T-helper 2 cell (primary cell): ENCODE data around the gene ZEB2.

ENCODE experiments used
- DNase-seq, 5 experiments: peaks; one replicate each; pipeline versions ENCODE4 v3.0.0 to v3.0.0-alpha.2; 2012 to 2022

ZEB2 gene

DNA sequence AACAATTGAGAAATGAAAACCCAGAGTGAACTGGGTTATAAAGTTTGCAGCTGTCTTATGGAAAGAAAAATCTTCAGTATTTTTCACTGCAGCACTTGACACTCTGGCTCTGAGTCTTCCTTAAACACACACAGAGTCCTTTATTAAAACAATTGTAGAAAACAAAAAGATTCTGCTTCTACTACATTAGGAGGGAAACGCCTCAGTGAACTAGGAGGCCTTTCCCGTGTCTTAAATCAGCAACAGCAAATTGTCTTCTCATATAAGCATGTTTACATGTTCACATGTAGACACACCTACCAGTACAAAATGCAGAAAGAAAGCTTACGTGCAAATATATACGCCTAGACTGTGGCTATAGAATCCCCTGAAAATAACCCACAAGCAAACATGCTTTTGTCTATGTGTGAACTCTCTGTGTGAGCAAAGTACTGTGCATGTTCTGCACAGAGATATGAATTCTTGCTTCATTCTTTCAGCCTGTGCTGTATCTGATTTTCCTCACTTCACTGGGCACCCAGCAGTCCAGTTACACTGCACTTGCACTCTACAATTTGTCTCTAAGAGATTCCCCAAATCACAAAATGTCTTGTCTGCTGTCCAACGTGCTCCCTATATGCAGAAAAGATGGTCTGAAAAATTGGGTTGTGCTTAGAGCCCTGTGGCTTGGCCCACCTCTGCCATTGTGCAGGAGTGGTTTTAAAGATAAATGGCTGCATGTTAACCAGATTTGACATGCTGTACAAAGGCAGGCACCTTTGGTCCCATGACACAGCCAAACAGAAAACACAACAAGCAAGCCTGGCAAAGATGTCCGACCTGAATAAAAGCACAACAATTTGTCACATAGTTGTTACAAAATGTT, 24.5 kb downstream of the ZEB2 start:
- DNase-seq: no peak

DNA sequence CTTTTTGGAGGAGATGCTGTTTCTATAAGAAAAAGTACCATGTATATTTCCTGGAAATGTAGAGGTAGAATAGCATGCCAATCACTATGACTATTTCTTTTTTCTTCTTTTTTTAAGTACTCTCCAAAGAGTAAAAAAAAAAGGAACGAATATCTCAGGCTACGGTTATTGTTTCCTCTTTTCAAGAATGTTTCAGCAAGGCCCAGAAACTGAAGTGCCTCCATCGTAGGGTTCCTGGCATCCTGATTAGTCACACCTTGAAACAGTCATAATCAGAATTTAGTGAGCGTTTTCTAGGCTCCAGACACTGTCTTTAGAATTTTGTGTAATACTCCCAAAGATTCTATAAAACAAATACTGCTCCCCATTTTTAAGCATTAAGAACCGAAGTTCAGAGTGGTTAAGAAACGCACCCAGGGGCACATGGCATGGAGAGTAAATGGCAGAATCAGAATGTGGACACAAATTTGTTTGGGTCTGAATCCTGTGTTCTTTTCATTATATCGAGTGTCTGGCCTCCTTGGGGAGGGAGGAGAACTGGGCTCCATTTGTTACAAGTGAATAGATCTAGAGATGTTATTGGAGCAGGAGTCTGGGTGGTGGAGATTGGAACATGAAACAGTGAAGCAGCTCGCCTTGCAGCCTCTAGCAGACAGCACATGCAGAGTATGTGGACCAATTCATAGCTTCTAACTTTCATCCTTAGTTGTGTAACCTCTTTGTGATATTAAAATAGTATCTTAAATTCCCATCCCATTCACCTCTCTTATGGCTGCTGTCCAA, 26.7 kb downstream of the ZEB2 start:
- no peak for DNase-seq

DNA sequence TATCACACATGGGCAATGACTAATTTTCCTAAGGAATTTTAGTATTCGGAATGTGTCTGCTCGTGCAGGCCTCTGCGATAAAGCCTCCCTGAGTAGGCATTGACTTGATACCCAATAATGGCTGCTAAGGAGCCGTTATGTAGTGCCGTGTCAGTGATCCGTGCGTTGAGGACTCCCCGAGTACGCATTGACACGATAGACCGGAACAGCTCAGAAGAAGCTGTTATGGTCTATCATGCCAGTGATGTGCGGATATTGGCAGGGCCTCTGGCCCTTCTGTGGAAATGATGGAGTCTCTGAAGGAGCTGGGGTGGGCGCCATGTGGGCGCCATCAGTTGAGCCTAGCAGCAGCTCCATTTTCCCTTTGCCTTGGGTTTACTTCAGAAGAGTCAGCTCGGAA, 29.1 kb downstream of the ZEB2 start:
- no peak for DNase-seq

DNA sequence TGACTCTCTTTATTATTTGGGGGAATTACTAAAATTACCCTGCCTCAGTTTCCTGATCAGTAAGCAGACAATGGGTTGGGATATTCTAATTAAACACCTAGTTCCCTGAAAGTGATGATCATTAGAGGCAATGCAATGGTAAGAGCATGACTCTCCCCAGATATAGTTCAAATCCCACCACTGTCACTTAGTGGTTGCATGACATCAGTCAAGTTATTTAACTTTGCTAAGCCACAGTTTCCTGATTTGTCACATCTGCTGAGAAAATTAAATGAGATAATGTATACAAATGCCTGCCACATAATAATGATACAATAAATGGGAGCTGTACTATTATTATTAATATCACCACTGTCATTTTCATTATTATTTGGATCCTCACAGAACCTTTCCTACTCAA, 29.9 kb downstream of the ZEB2 start:
- DNase-seq: peak in 1 of 5 experiments; percentile 64

DNA sequence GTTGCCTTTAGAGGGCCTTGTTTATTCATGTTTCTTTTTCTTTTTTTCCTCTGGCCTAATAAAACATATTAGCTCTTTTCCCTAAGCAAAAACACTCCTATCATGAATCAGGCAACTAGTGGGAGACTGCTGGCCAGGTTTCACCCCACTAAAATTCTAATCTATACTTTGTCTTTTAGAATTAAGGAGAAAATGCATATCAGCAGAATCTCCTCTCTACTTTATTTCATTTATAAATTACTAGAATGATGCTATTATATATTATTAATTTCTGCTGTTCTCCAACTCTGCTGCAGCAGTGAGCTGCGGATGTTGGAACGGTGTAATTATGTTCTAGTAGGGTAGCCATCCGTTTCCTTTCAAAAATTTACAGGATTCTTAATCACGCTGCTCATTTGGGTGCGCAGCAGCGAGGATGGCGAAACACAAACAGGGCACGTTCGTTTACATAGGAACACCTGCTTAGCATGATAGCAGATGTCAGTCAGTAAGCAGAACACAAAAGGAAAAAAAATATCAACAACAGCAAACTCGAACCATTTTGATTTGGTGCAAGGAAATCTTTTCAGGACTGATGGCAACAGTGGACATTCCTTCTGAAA, 30.5 kb downstream of the ZEB2 start:
- no peak for DNase-seq

DNA sequence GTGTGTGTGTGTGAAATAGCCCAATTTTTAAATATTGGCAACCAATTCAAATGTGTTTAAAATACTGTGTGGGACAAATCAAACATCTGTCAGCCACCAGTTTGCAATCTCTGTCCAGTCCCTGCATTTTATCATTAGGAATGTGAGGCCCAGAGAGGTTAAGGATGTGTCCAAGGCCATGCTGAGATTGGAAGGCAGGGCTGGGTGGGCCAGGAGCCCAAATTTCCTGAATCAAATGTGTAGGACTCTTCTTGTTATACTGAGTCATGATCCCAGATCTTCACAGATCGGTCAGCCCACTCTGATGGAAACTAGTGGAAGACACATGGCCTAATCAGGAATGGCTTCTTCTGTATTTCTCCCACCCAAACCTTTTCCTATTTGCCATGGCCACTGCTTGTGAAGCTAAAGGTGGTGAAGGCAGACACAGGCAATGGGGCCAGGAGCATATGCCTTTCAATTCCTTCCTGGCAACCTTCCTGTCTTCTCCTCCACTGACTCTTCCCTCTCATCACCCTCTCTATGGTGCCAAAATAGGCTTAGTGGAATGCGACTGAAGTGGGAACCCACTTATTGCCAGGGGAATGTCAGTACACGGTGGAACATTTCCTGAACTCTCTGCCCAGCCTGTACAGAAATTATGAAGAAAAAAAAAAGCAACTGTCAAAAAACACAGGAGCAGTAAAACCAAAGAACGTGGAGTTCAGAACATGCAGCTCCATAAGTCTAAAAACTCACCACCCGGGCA, 35.5 kb downstream of the ZEB2 start:
- no peak for DNase-seq

DNA sequence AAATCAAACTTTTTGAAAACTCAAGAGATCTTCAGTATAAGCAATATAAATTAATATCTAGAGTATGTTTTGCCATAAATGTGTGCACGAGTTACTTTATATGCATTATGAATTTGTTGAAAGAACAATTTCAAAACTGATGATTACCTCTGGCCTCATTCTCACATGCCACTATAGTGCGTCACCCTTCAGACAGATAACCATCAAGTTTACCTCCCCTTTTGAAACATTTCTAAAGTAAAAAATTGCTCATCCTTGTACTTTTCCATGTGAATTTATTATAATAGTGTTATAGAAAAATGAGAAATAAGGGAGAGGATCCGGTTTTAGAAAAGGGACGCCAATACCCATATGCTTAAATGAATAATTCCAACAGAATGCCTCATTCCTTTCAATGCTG, 38.3 kb downstream of the ZEB2 start:
- peak in 1 of 5 experiments; percentile 72 for DNase-seq

DNA sequence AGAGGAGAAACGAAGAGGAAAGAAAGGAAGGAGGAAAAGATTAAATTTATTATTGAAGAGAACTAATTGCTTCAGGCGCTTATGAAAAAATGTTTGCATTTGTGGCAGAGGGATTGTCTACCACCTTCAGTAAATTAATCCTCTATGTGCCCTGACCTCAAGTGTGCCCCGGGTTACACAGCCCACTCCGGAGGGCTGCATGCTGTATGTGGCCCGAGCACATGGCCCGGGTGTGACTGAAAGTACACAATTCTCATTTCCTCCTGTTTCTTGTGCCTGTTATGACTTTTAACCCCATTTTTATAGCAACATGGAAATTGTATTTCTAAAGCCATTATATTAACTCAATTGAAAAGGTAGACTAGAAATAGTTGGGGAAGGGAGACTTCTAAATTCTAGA, 38.8 kb downstream of the ZEB2 start:
- peak in 1 of 5 experiments; percentile 60 for DNase-seq

DNA sequence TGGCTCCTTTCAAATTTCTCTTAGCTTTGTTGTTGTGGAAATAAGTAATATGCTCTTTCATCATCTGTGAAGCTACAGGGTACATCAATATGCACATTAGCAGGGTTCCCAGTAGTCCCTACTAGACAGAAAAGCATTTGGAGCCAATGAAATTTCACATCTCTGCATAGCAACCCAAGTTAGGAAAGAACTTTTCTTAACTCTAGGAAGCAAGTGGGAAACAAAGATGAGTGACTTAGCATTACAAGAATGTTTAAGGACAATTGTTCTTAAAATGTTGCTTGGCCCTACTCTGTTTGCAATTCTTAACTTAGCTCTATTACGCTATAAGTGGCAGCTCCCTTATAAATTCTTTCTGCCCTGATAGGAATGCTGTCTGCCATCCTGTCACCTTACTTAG, 39.6 kb downstream of the ZEB2 start:
- DNase-seq: no peak

DNA sequence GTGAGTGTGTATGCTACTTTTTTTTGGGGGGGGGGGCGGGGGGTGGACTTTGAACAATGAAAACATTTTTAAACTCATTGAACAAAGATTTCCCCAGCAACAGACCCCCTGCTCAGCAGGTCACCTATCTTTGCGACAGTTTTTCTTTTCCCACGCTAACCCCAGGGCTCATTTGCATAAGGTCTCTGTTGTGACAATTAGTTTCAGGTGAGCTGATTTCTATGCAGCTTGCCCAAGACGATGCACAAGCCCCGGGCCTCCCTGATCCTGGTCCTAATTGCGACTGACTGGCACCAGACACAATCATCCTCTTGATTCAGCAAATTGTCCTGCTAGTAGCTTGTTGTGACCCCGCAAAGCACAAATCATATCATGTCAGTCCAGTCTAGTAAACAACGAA, 40.3 kb downstream of the ZEB2 start:
- no peak for DNase-seq

DNA sequence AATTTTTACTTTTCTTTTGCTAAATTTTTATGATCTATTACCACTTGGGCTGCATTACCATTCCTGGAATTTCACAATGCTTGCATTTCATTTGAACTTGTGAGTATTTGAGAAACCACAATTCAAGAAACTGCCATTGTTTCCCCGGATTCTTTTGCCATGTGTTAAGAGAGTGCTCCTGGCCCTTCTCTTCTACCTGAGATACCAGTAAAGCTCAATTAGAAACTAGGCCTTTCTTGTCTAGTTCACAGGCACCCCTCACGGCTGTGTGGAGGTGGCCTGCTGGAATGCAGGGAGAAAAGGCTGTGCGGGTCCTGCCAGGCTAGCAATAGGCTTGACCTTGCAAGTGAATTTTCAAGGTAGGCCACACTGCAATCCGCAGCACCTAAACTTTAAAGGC, 40.8 kb downstream of the ZEB2 start:
- DNase-seq: no peak

DNA sequence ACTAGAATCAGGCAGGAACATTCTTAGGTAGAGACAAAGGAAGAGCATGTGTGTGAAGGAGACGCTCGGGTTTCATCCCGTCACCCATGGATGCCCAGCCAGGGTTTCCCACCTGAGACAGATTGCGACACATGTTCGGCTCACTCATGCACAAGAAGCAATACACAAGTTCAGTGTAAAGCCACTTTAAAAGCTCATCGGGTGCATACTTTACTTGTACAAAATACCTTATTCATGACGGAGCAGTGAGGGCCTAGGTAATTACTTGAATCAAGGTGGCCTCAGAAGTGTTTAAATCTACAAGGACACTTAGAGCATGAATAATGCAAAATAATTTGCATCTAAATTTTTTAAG, 42.0 kb downstream of the ZEB2 start:
- no peak for DNase-seq

DNA sequence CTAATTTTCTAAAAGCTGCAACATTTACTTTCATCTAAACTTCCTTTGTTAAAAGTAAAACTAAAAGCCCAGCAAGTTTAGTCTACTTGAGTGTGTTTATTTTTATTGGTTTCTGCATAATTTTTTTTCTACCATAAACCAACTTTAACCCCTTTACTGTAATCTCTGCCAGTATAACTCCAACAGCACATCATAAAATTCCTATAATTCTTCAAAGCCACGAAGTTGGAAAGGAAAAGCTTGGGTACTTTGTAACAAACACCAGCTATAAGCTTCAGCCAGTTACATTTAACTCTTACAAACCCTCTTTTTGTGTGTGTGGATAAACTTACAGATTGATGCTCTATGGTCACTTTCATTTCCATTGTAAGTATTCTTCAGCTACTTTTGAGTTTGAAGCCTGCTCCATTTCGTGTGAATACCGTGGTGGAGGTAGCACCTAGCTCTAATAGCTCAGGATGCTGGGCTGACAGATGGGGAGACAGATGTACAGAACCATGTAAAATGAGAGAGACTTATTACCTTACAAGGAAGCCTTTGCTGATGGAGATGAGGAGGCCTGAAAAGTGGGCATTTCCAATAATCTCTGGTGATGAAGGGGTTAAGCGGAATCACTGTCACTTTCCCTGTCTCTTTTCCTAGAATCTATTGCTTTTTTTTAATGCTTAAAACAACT, 42.5 kb downstream of the ZEB2 start:
- no peak for DNase-seq

DNA sequence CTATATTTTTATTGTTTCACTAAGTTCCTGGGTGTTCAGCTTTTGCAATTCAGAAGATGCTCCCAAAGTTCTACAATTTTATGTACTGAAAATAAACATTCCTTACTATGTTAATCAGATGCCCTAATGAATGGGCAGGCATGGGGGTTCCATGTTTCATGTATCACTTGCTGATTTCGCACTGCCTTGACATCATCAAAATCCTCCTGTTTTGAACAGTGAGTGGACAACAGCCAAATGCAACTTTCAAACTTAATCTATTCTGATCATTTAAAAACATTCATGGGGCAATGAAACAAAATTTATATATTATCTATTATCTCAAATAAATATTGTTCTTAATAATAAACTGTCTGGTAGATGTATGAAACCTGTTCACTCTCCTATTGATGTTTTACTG, 43.2 kb downstream of the ZEB2 start:
- no peak for DNase-seq

DNA sequence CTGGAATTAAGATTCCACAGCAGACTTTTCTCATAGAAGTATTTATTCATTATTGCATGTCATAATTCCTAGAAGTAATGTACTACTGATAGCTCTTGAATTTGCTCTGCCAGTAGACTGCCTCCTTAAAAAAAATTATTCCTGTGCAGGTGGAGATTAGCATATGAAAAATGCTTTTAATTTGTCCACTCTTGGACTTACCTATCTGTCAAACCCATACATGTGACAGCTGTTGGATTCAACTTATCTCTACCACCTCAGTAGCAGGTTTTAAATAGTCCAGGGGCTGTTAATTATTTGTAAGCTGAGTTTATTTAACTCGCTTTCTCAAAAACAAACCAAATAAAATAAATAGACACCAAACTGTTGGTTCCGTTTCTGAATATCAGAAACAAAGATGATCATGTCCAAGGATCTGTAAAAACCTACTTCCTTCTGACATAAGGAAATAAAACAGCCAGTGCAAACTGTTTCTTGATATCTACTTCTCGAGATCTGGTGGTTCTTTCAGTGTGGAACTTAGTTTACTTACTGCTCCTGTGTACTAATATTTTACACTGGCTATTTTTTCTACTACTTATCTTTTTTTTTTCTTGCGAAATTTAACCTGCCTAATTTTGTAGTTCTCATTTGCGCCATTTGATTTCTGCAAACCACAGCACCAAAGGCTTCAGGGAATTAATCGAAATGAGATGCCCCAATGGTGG, 44.2 kb downstream of the ZEB2 start:
- no peak for DNase-seq

DNA sequence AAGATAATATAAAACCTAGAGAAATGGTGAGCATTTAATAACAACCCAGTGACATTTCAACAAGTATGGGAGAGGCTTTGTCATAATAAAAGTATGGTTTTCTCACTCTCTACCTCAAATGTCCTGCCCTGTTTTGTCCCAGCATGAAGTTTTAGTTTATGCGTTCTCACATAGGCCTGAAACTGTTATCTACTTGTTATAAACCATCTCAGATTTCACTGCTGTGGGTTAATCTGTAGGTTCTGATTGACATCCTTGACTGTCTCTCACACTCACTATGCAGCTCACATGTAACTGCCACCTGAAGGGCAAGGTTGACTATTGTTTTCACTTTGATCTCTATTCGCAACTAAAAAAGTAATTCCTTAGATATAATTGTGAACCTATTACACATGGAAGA, 44.9 kb downstream of the ZEB2 start:
- DNase-seq: peak in 1 of 5 experiments; percentile 81

DNA sequence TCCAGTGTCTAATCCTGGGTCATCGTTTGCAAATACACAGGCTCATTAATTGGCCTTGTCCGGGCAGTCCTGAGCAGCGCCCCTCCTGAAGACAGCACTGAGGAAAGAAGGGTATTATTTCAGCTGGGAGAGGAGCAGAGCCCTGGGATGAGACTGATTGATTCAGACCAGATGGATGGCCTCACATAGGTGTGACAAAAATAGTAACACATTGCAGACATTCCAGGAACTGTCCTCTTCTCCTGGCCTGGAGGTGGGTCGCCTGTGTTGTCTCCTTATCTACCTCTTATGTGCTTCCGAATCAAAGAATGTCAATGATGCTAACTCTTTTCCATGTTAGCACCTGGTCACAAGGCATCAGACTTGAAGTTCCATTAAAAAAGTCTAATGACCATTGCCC, 45.9 kb downstream of the ZEB2 start:
- no peak for DNase-seq

DNA sequence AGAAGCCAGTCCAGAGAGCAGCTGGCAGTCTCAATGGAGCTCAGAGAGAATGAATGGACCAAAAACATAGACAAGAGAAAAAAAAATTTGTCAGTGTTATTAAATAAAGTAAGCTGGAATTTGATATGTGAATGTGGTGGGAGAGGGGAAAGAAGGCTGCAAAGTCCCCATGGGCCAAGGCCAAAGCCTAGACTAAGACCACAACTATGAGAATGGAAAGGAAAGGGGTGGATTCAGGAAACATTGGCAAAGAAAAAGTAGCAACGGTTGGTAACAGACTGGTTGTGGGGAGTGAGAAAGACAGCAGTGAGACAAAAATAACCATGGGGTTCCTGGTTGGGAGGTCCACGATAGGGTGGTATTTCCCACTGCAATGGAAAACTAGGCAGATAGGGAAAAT, 47.0 kb downstream of the ZEB2 start:
- DNase-seq: no peak

DNA sequence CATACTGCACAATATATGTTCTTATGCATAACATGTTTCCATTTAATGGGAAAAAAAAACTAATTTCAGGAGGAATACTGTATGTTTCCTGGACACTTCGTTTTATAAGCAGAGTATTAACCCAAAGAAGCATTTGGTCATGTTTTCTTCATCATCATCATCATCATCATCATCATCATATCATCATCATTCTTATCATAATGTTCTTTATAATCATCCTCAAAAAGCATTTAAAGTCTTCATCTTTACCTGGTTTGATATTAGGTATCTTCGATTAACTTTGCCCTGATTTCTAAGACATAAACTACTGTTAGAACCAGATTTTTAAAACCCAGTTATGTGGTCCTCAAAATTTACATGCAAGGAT, 47.9 kb downstream of the ZEB2 start:
- DNase-seq: no peak

DNA sequence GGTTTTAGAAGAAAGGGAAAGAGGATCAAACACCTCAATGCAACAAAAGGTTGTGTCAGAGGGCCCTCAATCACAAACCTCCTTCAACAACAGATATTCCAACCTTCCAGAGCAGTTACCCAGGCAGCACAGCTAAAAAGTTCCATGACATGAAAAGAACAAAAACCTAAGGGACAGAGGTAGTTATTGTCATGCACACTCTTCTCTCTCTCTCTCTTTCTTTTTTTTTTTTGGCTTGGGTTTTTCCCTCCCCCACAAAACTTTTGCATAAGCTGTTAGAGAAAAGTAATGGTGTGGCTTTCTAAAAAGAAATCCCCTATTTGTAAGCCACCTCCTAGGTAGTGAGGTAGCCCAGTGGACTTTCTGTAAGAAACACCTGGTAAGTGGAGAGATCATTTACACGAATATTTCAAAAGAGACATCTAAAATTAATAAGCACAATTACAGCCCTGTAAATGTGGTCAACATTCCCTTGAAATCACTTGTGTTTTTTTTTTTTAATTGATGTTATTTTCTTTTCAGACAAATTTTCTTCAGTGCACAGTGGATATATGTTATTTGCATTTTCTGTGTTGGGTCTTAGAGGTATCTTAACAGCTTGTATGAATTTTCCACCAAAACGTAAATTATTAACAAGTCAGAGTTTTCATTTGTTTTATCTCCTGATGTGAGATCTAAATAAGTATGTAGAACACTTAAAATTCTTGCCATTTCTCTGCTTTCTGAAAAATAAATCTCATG, 48.4 kb downstream of the ZEB2 start:
- DNase-seq: peak in 2 of 5 experiments; percentile 38 to 53

DNA sequence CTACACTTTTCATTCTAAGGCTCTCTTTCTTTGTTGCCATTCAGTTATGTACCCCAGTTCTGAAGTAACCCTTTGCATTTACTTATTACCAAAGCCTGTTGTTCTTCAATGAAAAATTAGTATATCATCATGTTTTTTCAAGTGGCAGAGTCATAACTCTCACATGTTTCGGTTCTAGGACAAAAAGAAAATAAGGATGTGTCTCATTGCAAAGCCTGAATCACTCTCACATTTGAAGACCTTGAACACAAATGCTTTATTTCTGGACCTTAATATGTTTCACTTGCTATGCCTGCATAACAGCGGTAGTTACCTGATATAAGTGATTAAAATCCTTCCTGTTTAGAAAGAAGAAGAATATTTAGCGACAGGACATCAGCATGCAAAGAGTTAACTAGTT, 49.1 kb downstream of the ZEB2 start:
- no peak for DNase-seq
